IMR-90 (cell line): ENCODE results near the gene NKAIN4.

Experiments used
- CEBPB ChIP-seq: IDR thresholded peaks from 2 replicates; pipeline ENCODE4 v1.6.1; 2012; ENCODE audit warnings: low read depth, low read length, improper control_type of control experiment
- MAZ ChIP-seq: IDR thresholded peaks from 2 replicates; pipeline ENCODE4 v1.6.1; 2012; ENCODE audit warnings: low read depth, mild to moderate bottlenecking, low read length, improper control_type of control experiment, moderate library complexity, borderline replicate concordance
- RAD21 ChIP-seq: IDR thresholded peaks from 2 replicates; pipeline ENCODE4 v1.6.1; 2012; ENCODE audit warnings: low read length, improper control_type of control experiment
- RCOR1 ChIP-seq: IDR thresholded peaks from 2 replicates; pipeline ENCODE4 v1.6.1; 2012; ENCODE audit warnings: mild to moderate bottlenecking, low read length, improper control_type of control experiment; ENCODE audit not compliant: insufficient replicate concordance
- RFX5 ChIP-seq: IDR thresholded peaks from 2 replicates; pipeline ENCODE4 v1.8.0; 2012; ENCODE audit warnings: low read depth, mild to moderate bottlenecking, low read length, moderate library complexity
- SMC3 ChIP-seq: fragments of 150-350 bp; IDR thresholded peaks from 2 replicates; pipeline ENCODE4 v1.6.1; 2016; ENCODE audit warnings: low read depth, mild to moderate bottlenecking, antibody characterized with exemption, low read length, moderate library complexity
- TF ChIP-seq, protein P1 (sequence below): conservative IDR thresholded peaks from 2 replicates; pipeline ENCODE4 v1.5.1; 2012; ENCODE audit warnings: mild to moderate bottlenecking, low read depth, low read length, improper control_type of control experiment
- TF ChIP-seq, protein P2 (sequence below): fragments of 150-350 bp; IDR thresholded peaks from 2 replicates; pipeline ENCODE4 v1.6.1; 2016; ENCODE audit warnings: low read depth, mild to moderate bottlenecking, low read length, moderate library complexity, borderline replicate concordance

GRCh38 chr20:63284083-63284440 is 29.8 kb upstream of the NKAIN4 start:
- TF ChIP-seq, protein P1, sequence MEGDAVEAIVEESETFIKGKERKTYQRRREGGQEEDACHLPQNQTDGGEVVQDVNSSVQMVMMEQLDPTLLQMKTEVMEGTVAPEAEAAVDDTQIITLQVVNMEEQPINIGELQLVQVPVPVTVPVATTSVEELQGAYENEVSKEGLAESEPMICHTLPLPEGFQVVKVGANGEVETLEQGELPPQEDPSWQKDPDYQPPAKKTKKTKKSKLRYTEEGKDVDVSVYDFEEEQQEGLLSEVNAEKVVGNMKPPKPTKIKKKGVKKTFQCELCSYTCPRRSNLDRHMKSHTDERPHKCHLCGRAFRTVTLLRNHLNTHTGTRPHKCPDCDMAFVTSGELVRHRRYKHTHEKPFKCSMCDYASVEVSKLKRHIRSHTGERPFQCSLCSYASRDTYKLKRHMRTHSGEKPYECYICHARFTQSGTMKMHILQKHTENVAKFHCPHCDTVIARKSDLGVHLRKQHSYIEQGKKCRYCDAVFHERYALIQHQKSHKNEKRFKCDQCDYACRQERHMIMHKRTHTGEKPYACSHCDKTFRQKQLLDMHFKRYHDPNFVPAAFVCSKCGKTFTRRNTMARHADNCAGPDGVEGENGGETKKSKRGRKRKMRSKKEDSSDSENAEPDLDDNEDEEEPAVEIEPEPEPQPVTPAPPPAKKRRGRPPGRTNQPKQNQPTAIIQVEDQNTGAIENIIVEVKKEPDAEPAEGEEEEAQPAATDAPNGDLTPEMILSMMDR, result no peak
- TF ChIP-seq CEBPB (no peak), SMC3 (no peak), RFX5 (no peak), RCOR1 (no peak), RAD21 (no peak), MAZ (no peak)
- TF ChIP-seq, protein P2, sequence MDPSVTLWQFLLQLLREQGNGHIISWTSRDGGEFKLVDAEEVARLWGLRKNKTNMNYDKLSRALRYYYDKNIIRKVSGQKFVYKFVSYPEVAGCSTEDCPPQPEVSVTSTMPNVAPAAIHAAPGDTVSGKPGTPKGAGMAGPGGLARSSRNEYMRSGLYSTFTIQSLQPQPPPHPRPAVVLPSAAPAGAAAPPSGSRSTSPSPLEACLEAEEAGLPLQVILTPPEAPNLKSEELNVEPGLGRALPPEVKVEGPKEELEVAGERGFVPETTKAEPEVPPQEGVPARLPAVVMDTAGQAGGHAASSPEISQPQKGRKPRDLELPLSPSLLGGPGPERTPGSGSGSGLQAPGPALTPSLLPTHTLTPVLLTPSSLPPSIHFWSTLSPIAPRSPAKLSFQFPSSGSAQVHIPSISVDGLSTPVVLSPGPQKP, result no peak
